Testis (tissue), 2 donors: ENCODE results near the gene NME2.

ENCODE experiments used
- CTCF ChIP-seq, 3 experiments: fragments of 450-650 bp in 2 of 3; fragments of 200-600 bp in 1 of 3; sonication (generic) in 1 of 3; IDR thresholded peaks; one replicate each; pipeline ENCODE4 v1.5.1; 2016 to 2019; ENCODE audit warnings: antibody characterized with exemption in 3 of 3, mild to moderate bottlenecking in 2 of 3, moderate library complexity in 1 of 3
- POLR2A ChIP-seq: fragments of 450-650 bp; IDR thresholded peaks from one replicate; pipeline ENCODE4 v1.6.1; 2017; ENCODE audit warnings: antibody characterized with exemption, mild to moderate bottlenecking, moderate library complexity

DNA sequence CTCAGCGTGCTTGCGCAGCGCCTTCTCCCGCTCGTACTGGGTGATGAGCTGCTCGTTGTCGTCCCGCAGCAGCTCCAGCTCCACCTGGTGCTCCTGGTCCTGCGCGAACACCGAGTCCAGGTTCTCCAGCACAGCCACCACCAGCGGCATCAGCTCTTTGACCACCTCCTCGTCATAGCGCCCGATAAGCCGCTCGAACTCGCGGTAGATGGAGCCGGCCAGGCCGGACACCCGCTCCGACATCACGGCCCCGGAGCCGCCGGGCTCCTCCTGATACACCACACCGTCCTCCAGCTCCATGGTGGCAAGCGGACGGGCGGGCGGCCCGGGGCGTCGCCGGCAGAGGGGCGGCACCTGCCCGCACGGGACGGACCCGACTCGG is 45.9 kb upstream of the NME2 start:
- no peak for TF ChIP-seq CTCF (IDR thresholded peaks at IDR 0.05)
- no peak for TF ChIP-seq POLR2A
